SW480 (cell line): Measurements from ENCODE around the gene SLC7A6.
"Not testable (repeated sequence)": the region's sequence is repeated elsewhere in the genome, so short reads cannot be mapped to it uniquely, and the experiment has no call there.

Experiments used
- DNase-seq: peaks from one replicate; pipeline ENCODE4 v3.0.0-alpha.2; 2016; ENCODE audit warnings: low spot score

SLC7A6 gene

DNA sequence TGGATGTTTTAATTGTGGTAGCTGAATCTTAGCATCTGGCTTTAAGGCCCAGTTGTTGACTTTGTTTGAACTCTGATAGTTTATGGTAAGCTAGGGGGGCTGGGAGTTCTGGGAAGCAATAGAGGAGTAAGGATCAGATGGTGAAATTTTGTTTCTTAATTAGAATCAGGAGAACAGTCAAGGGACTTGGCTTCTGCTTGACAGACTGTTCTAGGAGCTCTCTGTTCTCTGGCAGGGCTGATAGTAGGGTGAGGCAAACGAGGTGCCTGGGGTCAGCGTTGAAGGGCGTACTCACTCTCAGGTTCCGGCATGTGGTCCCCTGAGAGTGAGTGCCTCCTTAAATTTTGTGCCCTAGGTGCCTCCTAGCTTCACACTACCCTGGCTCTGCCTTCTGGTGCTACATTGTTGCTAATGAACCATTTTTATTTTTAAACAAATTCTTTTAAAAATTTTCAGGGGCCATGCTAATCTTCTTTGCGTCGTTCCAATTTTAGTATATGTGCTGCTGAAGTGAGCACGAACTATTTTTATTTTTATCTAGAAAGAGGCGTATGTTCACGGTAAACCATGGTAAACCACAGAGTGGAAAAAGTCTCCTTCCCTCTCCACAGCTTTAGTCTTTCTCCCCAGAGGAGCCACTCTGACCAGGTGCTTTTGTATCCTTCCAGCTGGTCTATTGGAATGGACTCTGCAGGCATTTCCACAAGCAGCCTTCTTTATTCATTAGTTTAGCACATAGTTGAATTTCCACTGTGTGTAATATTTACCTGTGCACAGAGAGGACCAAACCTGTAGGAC, 19.7 kb downstream of the SLC7A6 start:
- no peak for DNase-seq

- no peak for DNase-seq
Observed at GRCh38 chr16:68284847-68285246, 20.5 kb downstream of the SLC7A6 start.

GRCh38 chr16:68285683-68286082, 21.4 kb downstream of the SLC7A6 start:
- no peak for DNase-seq

GRCh38 chr16:68286153-68287074, 22.1 kb downstream of the SLC7A6 start:
- no peak for DNase-seq

- DNase-seq: no peak
Observed at GRCh38 chr16:68287276-68288251, 23.2 kb downstream of the SLC7A6 start.

GRCh38 chr16:68288252-68288650, 23.9 kb downstream of the SLC7A6 start:
- DNase-seq: no peak

DNA sequence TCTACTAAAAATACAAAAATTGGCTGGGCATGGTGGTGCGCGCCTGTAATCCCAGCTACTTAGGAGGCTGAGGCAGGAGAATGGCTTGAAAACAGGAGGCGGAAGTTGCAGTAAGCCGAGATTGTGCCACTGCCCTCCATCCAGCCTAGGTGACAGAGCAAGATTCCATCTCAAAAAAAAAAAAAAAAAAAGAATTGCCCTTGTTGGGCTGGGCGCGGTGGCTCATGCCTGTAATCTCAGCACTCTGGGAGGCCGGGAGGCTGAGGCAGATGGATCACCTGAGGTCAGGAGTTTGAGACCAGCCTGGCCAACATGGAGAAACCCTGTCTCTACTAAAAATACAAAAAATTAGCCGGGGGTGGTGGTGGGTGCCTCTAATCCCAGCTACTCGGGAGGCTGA, 24.5 kb downstream of the SLC7A6 start:
- not testable (repeated sequence) for DNase-seq

DNA sequence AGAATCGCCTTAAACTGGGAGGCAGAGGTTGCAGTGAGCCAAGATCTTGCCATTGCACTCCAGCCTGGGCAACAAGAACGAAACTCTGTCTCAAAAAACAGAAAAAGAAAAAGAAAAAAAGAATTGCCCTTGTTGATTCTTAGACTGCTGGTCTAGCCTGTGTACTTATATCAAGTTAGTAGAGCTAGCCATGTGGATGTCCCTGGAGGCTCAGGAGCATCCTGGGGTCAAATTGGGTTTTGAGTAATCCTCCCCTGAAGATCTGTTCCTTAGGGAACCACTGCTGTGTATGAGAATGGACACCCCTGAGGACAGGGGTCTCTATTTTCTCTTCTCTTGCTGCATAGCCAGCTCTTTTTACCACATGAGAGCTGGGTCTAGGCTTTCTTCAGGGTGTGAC, 24.9 kb downstream of the SLC7A6 start:
- no peak for DNase-seq

- no peak for DNase-seq
Observed at GRCh38 chr16:68289621-68290329, 25.4 kb downstream of the SLC7A6 start.

DNA sequence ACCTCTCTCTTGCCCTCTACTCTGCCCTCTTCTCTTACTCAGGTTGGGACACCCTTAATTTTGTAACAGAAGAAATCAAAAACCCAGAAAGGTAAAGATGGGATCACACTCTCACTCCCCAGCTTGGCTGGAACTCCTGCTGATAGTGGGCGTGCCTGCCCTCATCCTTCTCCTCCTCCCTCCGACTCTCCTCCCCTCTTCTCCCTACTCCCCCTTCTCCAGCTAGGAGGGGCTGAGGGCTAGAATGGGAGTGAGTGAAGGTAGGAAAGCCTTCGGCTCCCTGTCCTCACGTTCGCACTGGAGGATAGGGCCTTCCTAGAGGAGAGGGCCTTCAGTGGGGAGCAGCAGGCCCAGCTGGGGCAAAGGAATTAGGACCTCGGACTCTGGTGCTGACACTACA, 26.1 kb downstream of the SLC7A6 start:
- DNase-seq: no peak

DNA sequence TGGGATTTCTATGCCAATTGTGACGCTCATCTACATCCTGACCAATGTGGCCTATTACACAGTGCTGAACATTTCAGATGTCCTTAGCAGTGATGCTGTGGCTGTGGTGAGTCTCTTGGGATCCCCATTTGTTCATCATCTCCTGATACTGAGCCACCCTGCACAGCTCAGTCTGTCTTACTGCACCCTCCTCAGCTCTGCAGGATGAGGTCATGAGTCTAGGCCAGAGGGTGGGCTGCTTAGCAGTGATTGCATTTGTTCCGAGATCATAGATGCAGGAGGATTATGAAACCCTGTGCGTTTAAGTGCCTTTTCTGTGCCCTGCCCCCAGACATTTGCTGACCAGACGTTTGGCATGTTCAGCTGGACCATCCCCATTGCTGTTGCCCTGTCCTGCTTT, 26.9 kb downstream of the SLC7A6 start:
- no peak for DNase-seq

DNA sequence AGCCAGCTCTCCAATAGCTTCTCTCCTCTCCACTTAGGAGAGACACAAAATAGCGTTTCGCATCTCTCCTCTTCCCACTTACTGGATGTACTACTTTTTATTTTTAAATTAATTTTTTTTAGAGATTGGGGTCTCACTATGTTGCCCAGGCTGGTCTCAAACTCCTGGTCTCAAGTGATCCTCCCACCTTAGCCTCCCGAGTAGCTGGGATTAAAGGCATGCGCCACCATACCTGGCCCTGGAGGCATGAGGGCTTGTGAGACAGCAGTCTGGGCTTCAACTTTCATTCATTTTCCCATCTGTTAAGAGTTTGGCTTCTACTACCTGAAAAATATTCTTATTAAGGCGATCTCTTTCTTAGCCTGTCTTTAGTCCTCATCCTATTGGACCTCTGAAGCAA, 28.1 kb downstream of the SLC7A6 start:
- no peak for DNase-seq

DNA sequence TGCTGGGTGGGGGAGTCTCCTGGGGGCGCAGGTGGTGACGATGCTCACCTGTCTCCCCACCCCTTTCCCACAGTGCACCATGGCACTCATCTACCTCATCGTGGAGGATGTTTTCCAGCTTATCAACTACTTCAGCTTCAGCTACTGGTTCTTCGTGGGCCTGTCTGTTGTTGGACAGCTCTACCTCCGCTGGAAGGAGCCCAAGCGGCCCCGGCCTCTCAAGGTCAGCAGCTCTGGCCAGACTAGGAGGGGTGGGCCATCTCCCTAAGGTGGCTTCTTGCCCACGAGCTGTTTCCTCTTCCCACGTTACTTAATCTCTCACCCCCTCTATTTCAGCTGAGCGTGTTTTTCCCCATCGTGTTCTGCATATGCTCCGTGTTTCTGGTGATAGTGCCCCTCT, 32.0 kb downstream of the SLC7A6 start:
- no peak for DNase-seq

GRCh38 chr16:68296693-68297092, 32.4 kb downstream of the SLC7A6 start:
- no peak for DNase-seq

DNA sequence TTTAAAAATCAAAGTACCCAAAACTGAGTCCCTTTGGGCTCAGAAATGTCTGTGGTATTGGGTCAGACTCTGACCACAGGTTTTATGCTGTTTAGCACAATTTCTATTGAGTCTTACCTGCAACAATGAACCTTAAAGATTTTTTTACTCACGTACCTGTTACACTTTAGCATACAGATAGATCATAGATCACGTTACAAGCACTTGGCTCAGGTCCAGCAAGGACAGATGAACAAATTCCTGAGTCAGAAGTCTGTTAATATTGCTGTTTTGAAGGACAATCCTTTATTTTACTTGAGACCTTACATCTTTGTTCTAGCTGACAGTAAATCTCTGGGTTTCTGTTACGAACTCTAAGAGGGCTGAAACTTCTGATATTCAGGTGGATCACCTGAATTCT, 33.6 kb downstream of the SLC7A6 start:
- no peak for DNase-seq

GRCh38 chr16:68298312-68298711, 34.0 kb downstream of the SLC7A6 start:
- no peak for DNase-seq

DNA sequence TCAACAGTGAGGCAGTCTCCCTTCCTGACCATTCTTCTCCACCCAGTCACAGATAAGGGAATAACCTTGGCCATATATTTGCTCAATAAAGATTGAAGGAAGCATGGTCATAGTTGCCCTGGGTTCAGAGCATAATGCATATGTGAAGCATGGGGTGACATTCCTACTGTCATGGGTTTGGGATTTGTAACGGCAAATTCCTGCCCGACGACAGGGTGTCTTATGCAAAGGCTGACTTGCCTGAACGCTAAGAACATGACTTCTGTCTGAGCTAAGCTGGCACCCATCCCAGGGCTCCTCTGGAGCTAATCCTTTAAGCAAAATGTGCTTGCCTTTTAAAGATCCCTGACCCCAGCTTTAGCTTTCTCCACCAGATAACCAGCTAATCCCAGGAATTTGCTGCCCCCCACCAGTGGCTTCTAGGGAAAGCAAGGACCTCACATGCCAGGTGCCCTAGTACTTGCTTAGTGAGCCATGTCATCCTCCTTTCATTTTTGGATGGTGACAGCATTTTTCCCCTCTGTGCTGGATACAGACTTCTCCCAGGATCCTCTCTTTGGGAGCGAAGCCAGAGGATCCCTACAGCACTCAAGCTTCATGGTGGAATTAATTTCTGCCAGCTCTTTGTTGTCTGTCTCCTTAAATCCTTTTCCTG, 34.7 kb downstream of the SLC7A6 start:
- DNase-seq: no peak

DNA sequence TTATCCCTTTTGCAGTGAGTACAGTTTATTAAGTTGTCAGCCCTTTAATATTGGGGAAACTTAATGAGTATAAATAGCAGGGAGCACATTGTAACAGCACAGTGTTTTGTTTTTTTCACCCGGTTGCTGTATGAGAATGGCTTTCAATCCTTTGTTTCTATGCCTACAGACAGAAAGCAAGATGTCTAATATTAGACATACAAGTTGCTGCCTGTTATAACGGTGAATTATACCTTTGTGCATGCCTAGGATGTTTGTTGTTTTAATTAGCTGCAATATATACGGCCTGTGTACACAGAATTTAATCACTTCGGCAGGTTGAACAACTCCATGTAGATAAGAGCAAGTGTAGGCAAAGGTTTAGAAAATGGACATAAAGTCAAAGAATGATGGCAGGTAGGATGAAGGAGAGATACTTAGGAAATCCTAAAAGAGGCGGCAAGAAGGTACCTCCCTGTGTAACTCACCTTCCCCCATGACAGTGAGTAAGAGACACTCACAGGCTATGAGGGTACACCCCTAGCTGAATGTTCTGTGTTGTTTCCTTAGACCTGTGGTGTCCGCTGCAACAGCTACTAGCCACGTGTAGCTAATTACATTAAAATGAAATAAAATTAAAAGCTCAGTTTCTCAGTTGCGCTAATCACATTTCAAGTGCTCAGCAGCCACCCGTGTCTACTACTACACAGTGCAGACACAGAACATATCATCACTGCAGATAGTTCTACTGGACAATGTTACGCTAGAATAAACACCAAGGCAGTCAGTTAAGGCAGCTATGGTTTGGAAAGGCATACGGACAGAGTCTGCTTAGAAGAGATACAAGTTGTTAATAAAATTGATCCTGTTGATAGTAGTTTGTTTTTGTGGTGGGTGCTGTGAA, 35.5 kb downstream of the SLC7A6 start:
- DNase-seq: no peak

- no peak for DNase-seq
Observed at GRCh38 chr16:68300734-68301459, 36.6 kb downstream of the SLC7A6 start.
